Right cardiac atrium (tissue), 5 donors: ENCODE data around the gene CHST14. TPM values are rescaled to one million over a fixed set of nuclear protein-coding genes. Genes with fewer than 3 reads are reported as not detected.

Source experiments
- ATAC-seq, 2 donors: fragments of 200-7000 bp; cut with Tn5 transposase; one replicate each; pipeline versions ENCODE4 v1.8.0 to v1.9.1; 2020; ENCODE audit warnings: moderate library complexity in 2 of 2, mild to moderate bottlenecking in 1 of 2
- DNase-seq, 3 donors: peaks; one replicate each; pipeline ENCODE4 v3.0.0-alpha.2; 2020
- H3K27ac ChIP-seq: one replicate; pipeline ENCODE4 v1.5.1; 2013; ENCODE audit warnings: mild to moderate bottlenecking, low read length, control low read depth, moderate library complexity
- H3K27me3 ChIP-seq: one replicate; pipeline ENCODE4 v1.6.1; 2013; ENCODE audit not compliant: control insufficient read depth, insufficient read depth
- H3K4me1 ChIP-seq: one replicate; pipeline ENCODE4 v1.6.1; 2013; ENCODE audit warnings: low read length; ENCODE audit not compliant: control insufficient read depth, insufficient read depth
- H3K4me3 ChIP-seq: one replicate; pipeline ENCODE4 v1.5.1; 2013; ENCODE audit warnings: low read length, control low read depth
- H3K9me3 ChIP-seq: one replicate; pipeline ENCODE4 v1.6.1; 2013; ENCODE audit warnings: low read length; ENCODE audit not compliant: control insufficient read depth
- WGBS: extraction: QIAGEN DNeasy Blood & Tissue Kit; methylation state at CpG from one replicate; pipeline ENCODE4 v1.1.7; 2013; 5-methylcytosine and 5-hydroxymethylcytosine counted together
- intact Hi-C, 4 donors: fragments of 100-400 bp; cut with DNase I; formaldehyde crosslinking; loops; one replicate each; pipeline versions ENCODE4 v1.11.0 to v1.14.0; 2022 to 2023
- polyA plus RNA-seq: library from polyadenylated mRNA; stranded (reverse); fragments of 200-250 nt; gene quantifications from one replicate; pipeline ENCODE4 v1.2.3, GENCODE V29; 2013
- total RNA-seq, 4 donors: library from RNA; stranded (reverse); fragmentation: NEBNext Ultra II Directional; extraction: Animal tissue kit (Norgen Biotek cat#: 25700); gene quantifications; one replicate each; pipeline ENCODE4 v1.2.1, GENCODE V29; 2021
- donor health status: healthy with polysubstance abuse.
- donor health status: DM: no; HTN: yes; CAD: no.
- donor health status: DM: no; HTN: no; CAD: no.
- donor health status: DM: no; HTN: yes; CAD: no; lungs with severe emphysema.
- donor health status: DM: yes; HTN: yes; CAD: no.

CHST14 gene
- total and polyA plus RNA-seq, 5 donors, result 11.5 to 13.9 (median 11.9) TPM

DNA sequence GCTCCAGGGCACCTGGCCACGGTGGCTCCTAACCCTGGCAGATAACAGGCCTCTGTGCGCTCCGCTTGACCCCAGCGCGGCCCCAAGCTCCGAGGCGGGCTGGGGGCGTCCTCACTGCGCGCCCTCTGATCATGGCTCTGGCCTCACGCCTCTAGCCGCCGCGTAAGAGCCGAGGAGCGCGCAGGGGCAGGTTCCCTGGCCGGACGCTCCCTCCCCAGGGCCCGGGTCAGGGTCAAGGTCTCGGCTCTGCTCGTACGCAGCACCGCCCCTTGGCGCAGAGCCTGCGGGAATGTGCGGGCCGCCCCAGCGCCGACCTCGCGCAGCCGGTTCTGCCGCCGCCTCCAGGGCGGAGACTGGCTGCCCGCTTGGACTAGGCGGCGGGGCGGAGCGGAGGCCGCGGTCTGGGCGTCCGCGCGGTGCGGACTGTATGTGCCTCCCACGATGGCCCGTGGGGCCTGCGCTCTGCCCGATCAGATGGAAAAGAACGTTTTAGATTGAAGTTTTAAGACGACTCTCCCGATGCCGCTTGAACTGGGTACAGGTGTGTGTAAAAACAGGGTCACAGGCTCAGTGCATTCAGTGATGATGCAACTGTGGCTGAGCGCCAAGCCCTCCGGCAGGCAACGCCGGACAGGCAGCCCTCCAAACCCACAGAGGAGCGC is 40.8 kb downstream of the CHST14 start:
- Histone ChIP-seq H3K4me3 (peak overlapping the region; percentile 44), H3K27ac (no peak overlapping the region), H3K4me1 (no peaks in the 10 kb centered on the region), H3K9me3 (no peaks in the 10 kb centered on the region), H3K27me3 (no peaks in the 10 kb centered on the region)
- WGBS, result 1% methylated on average over 61 of the region's 61 CpGs
- intact Hi-C loops, result loop anchor here in 1 of 4 donors (10.0 kb wide), 1 partner anchor 83 kb away; the partner anchor contains the start of gene KNL1
- ATAC-seq (peak; percentile 91), DNase-seq (peak; percentile 85 to 94 (median 92))

DNA sequence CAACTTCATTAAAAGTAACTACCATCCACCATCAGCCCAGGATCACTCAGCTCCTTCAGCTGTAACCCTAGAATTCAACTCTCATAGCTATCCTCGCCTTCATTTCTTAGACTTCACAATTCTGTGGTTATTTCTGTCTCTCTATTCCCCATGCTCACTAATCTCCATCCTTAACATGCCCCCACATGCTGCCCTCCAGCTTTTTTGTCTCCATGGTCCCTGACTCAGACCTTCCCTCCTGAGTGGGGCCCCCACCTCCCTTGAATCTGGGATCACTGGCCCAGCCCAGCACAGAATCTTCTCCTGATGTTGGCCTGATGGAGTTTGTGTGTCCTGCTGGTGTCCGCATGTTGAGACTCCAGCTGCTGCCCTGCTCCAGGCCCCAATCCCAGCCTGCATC is 41.7 kb downstream of the CHST14 start:
- H3K27ac ChIP-seq, result no peak overlapping the region
- no peak overlapping the region for H3K4me3 ChIP-seq
- WGBS, result 91% methylated on average over 2 of the region's 2 CpGs
- DNase-seq (no peak), ATAC-seq (no peak)
- H3K27me3 ChIP-seq, result no peaks in the 10 kb centered on the region
- no peaks in the 10 kb centered on the region for H3K9me3 ChIP-seq
- H3K4me1 ChIP-seq, result no peaks in the 10 kb centered on the region
- intact Hi-C loops, result loop anchor here in 1 of 4 donors (10.0 kb wide), 1 partner anchor 82 kb away; the partner anchor contains the start of gene KNL1

DNA sequence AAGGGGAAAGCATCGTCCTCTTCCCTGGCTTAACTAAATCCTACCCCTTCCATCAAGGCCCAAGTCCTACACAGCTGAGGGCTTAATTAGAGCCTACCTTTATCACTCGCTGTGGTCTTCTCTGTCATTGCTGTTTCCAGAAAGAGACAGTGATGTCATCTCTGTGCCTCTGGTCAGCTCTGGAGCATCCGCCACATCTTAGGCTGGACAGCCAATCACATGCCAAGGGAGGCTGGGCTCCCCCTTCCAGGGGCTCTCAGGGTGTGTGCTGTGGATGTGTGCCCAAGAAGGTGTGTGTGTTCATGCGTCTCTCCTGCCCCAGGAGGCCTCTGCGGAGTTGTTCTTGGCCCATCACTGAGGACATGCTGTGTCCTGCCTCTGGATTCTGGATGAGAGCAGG is 42.8 kb downstream of the CHST14 start:
- 80% methylated on average over 5 of the region's 5 CpGs for WGBS
- intact Hi-C loops, result loop anchor here in 1 of 4 donors (10.0 kb wide), 1 partner anchor 81 kb away; the partner anchor contains the start of gene KNL1

DNA sequence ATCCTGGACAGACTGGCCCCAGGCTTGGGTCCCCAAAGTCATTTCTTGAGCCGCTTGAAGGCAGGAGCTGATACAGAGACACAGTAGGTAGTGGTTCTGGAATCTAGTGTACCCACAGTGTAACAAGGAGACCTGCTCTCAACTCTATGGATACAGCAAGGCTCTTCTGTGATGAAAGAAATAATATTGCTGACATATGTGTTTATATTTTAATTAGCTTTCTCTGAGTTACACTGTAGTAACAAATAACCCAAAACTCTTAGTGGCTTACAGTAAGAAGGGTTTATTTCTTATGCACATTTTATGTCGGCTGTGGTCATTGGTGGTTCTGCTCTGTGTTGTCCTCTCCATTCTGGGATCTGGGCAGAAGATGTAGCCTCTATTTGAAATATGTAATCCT is 45.5 kb downstream of the CHST14 start:
- H3K4me3 ChIP-seq, result no peak overlapping the region
- intact Hi-C loops, result loop anchor here in 1 of 4 donors (10.0 kb wide), 1 partner anchor 78 kb away; the partner anchor contains the start of gene KNL1
- no peaks in the 10 kb centered on the region for H3K27me3 ChIP-seq
- 92% methylated on average over 2 of the region's 2 CpGs for WGBS
- ATAC-seq (no peak), DNase-seq (no peak)
- H3K27ac ChIP-seq, result no peak overlapping the region
- H3K9me3 ChIP-seq, result no peaks in the 10 kb centered on the region
- H3K4me1 ChIP-seq, result no peaks in the 10 kb centered on the region

More for the DNA sequence above, 42.8 kb downstream of the CHST14 start:
- no peak overlapping the region for H3K27ac ChIP-seq
- no peaks in the 10 kb centered on the region for H3K4me1 ChIP-seq
- no peak for ATAC-seq
- H3K4me3 ChIP-seq, result no peak overlapping the region
- H3K27me3 ChIP-seq, result no peaks in the 10 kb centered on the region
- H3K9me3 ChIP-seq, result no peaks in the 10 kb centered on the region
- DNase-seq, result no peak

Other genes starting within 250 kb of the CHST14 start
- 10 to 100 TPM in 3 of 4 donors, 1 to 10 TPM in 1; 9.2 to 22.6 (median 16.8) TPM for gene PAK6, start 231.9 kb upstream of the CHST14 start, total RNA-seq
- gene PAK6, start 231.9 kb upstream of the CHST14 start, polyA plus RNA-seq, result 13.0 TPM
- 1 to 10 TPM in 3 of 4 donors, under 1 TPM in 1; 0.42 to 5.0 (median 4.4) TPM for gene ANKRD63, start 187.9 kb upstream of the CHST14 start, total RNA-seq
- gene ANKRD63, start 187.9 kb upstream of the CHST14 start, polyA plus RNA-seq, result 0.68 TPM
- 10 to 100 TPM; 11.5 to 28.9 (median 21.7) TPM for gene PLCB2, start 163.0 kb upstream of the CHST14 start, total RNA-seq
- gene PLCB2, start 163.0 kb upstream of the CHST14 start, polyA plus RNA-seq, result 18.5 TPM
- gene INAFM2, start 147.3 kb upstream of the CHST14 start, total RNA-seq, result 100 to 1,000 TPM in 1 of 4 donors, 10 to 100 TPM in 3; 72.6 to 115 (median 74.1) TPM
- gene INAFM2, start 147.3 kb upstream of the CHST14 start, polyA plus RNA-seq, result 47.3 TPM
- 100 to 1,000 TPM in 3 of 4 donors, 10 to 100 TPM in 1; 71.9 to 144 (median 131) TPM for gene CCDC9B, start 130.0 kb upstream of the CHST14 start, total RNA-seq
- gene CCDC9B, start 130.0 kb upstream of the CHST14 start, polyA plus RNA-seq, result 99.7 TPM
- not detected for gene PHGR1, start 120.0 kb upstream of the CHST14 start, total RNA-seq
- not detected for gene PHGR1, start 120.0 kb upstream of the CHST14 start, polyA plus RNA-seq
- gene DISP2, start 112.8 kb upstream of the CHST14 start, total RNA-seq, result 1 to 10 TPM in 2 of 4 donors, under 1 TPM in 2; 0.85 to 4.6 (median 0.97) TPM
- 2.4 TPM for gene DISP2, start 112.8 kb upstream of the CHST14 start, polyA plus RNA-seq
- gene KNSTRN, start 88.3 kb upstream of the CHST14 start, total RNA-seq, result 1 to 10 TPM; 8.9 to 10.0 (median 9.3) TPM
- 9.4 TPM for gene KNSTRN, start 88.3 kb upstream of the CHST14 start, polyA plus RNA-seq
- 10 to 100 TPM; 60.5 to 85.6 (median 75.4) TPM for gene IVD, start 65.2 kb upstream of the CHST14 start, total RNA-seq
- 60.5 TPM for gene IVD, start 65.2 kb upstream of the CHST14 start, polyA plus RNA-seq
- gene BAHD1, start 30.0 kb upstream of the CHST14 start, total RNA-seq, result 10 to 100 TPM; 15.4 to 17.8 (median 16.9) TPM
- gene BAHD1, start 30.0 kb upstream of the CHST14 start, polyA plus RNA-seq, result 11.6 TPM
- 10 to 100 TPM; 23.1 to 27.8 (median 24.7) TPM for gene CCDC32, start 94.1 kb downstream of the CHST14 start, total RNA-seq
- gene CCDC32, start 94.1 kb downstream of the CHST14 start, polyA plus RNA-seq, result 33.7 TPM
- gene RPUSD2, start 98.3 kb downstream of the CHST14 start, total RNA-seq, result 1 to 10 TPM; 8.0 to 9.7 (median 9.0) TPM
- gene RPUSD2, start 98.3 kb downstream of the CHST14 start, polyA plus RNA-seq, result 7.6 TPM
- 1 to 10 TPM in 1 of 4 donors, under 1 TPM in 3; 0.39 to 1.6 (median 0.50) TPM for gene KNL1, start 123.3 kb downstream of the CHST14 start, total RNA-seq
- gene KNL1, start 123.3 kb downstream of the CHST14 start, polyA plus RNA-seq, result 0.14 TPM
- gene RAD51, start 224.2 kb downstream of the CHST14 start, total RNA-seq, result 1 to 10 TPM in 2 of 4 donors, under 1 TPM in 2; 0.20 to 1.4 (median 0.81) TPM
- gene RAD51, start 224.2 kb downstream of the CHST14 start, polyA plus RNA-seq, result 0.25 TPM